ENCODE results near the gene SCP2. TPM values are rescaled to one million over a fixed set of nuclear protein-coding genes. Genes with fewer than 3 reads are reported as not detected.

SCP2 gene
- total and polyA plus RNA-seq, 2 of the 4 experiments (the other 2 are of a cell fraction) = 70.4 to 83.1 TPM

DNA sequence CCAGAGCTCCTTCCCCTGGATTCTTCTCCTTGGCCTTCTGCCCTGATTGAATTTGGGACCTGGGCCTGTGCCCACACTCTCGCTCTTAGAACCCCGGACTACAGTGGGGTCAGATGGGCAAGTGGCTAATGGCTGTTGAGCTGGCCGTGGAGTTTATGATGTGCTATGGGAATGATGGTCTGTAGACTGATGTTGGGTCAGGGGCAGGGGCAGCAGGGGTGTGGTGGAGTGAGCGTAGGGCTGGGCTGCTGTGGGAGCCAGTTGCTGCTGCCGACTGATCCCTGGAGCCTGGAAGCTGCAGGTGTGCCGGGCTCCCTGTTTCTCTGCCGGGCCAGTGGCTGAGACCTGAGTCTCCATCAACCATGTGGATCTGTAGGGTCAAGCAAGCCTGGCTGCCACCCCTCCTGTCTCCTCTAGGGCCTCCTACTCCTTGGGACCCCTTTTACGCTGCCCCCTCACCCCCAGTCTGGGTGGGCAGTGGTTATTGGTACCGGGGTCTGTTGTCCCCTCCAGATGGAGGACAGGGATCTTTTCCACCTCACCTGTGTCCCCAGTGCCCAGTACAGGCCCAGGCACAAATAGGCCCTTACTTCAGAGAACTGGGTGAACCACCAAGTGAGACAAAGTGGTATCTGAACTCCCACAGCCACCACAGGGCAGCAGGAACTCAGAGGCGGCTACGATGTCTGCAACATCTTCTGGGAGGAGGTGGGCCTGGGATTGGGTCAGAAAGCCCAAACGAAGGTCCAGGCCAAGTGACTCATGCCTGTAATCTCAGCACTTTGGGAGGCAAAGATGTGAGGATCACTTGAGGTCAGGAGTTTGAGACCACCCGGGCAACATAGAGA lies 140.0 kb downstream of the SCP2 start (continued):
- TF ChIP-seq MXI1 (IDR thresholded peaks at IDR 0.05; ENCODE audit: borderline replicate concordance, low read depth, low read length) = no peak

DNA sequence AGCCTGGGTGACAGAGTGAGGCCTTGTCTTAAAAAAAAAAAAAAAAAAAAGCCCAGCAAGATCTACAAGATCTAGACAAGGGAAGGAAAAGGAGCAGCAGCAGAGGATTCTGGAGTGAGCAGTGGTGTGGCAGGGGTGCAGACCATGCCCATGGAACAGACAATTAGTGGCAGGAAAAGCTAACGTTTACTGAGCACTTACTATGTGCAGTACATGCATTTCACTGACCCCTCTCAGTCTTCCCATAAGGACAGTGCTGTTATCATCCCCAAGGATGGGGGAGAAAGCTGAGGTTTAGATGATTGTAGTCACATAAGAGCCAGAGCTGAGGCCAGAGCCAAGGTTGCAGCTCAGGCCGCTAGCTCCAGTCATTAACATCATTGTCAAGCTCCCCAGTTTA lies 140.8 kb downstream of the SCP2 start:
- Histone ChIP-seq H2BK20ac (ENCODE audit: low read depth, low read length) (no peak overlapping the region), H4K91ac (ENCODE audit: insufficient read depth, low read depth, low read length) (no peak overlapping the region), H3K18ac (ENCODE audit: low read depth, low read length) (no peak overlapping the region), H3K9ac (ENCODE audit: low read depth, low read length) (no peak overlapping the region), H3K9me3 (ENCODE audit: control insufficient read depth, insufficient read depth, low read length) (no peaks in the 10 kb centered on the region), H3K56ac (ENCODE audit: extremely low read depth, insufficient read depth, low read length) (no peak overlapping the region), H4K20me1 (ENCODE audit: insufficient read depth, low read length) (no peaks in the 10 kb centered on the region), H2BK15ac (ENCODE audit: low read depth, low read length) (no peak overlapping the region), H3K27ac (ENCODE audit: insufficient read depth, low read length) (no peak overlapping the region), H3K14ac (replicated peaks; ENCODE audit: low read depth, low read length) (no peak overlapping the region), H3K4ac (ENCODE audit: low read depth, low read length) (no peak overlapping the region), H2AK9ac (replicated peaks; ENCODE audit: low read depth, low read length, poor library complexity) (no peak overlapping the region), H3K4me3 (ENCODE audit: insufficient read depth, low read depth, low read length) (no peak overlapping the region), H3K4me1 (ENCODE audit: control insufficient read depth, insufficient read depth, low read length) (peaks cover 4% of the 10 kb centered on the region), H4K5ac (ENCODE audit: low read depth, low read length) (no peak overlapping the region), H2AK5ac (ENCODE audit: low read depth, low read length) (no peak overlapping the region), H3K9me1 (ENCODE audit: insufficient read depth, low read length) (peaks cover 4% of the 10 kb centered on the region; the same call in 1 of the 2 replicates), H3K23ac (ENCODE audit: low read depth, low read length) (no peak overlapping the region), H4K8ac (ENCODE audit: low read depth in 2 of 2, low read length in 2 of 2) (no peak overlapping the region), H3K27me3 (ENCODE audit: control insufficient read depth, insufficient read depth, low read length) (peaks cover 2% of the 10 kb centered on the region; the same call in 1 of the 2 replicates), H2AFZ (replicated peaks; ENCODE audit: low read length, poor library complexity) (peak overlapping the region; percentile 8), H2BK5ac (ENCODE audit: low read depth, low read length, poor library complexity, severe bottlenecking) (no peak overlapping the region), H3K4me2 (ENCODE audit: low read depth, low read length) (no peak overlapping the region), H3K36me3 (ENCODE audit: control insufficient read depth, insufficient read depth, low read length) (peaks cover 11% of the 10 kb centered on the region; the same call in 1 of the 2 replicates), H2BK120ac (ENCODE audit: low read depth, low read length) (no peak overlapping the region), H3K79me1 (ENCODE audit: low read depth in 1 of 2, low read length in 2 of 2) (no peaks in the 10 kb centered on the region)
- CTCF ChIA-PET = no interaction called here
- dilution Hi-C loops (cut with HindIII; ENCODE audit: low sequenced_read_pairs, unreplicated experiment) = no loop called here
- in situ Hi-C loops (cut with MboI; ENCODE audit: low sequenced_read_pairs) = no loop called here
- intact Hi-C loops (cut with micrococcal nuclease) = no loop called here
- ATAC-seq (ENCODE audit: low read depth) (no peak), DNase-seq (no peak)
- TSS peak; percentile 6 for BruUV-seq (replicated peaks)
- POLR2A ChIA-PET (ENCODE audit: unreplicated experiment) = no interaction called here
- no CpG with 5 or more reads among the region's 2 CpGs for WGBS, 2 experiments (ENCODE audit: extremely low coverage in 2 of 2, insufficient read length in 1 of 2)
- TF ChIP-seq MAZ (IDR thresholded peaks at IDR 0.05; ENCODE audit: borderline replicate concordance, low read depth, low read length) (no peak), POLR2A (IDR thresholded peaks at IDR 0.05; ENCODE audit: low read depth, low read length) (no peak), RFX5 (IDR thresholded peaks at IDR 0.05; ENCODE audit: low read depth, low read length) (no peak), RAD21 (IDR thresholded peaks at IDR 0.05; ENCODE audit: low read length) (no peak), CEBPB (IDR thresholded peaks at IDR 0.05; ENCODE audit: low read depth, low read length) (no peak), USF2 (IDR thresholded peaks at IDR 0.05; ENCODE audit: low read depth, low read length) (no peak), CHD1 (IDR thresholded peaks at IDR 0.05; ENCODE audit: low read depth, low read length) (no peak), SMC3 (IDR thresholded peaks at IDR 0.05; ENCODE audit: low read depth, low read length) (no peak), FOS (IDR thresholded peaks at IDR 0.05; ENCODE audit: low read depth, low read length) (no peak), BHLHE40 (IDR thresholded peaks at IDR 0.05; ENCODE audit: low read depth, low read length) (no peak), MXI1 (IDR thresholded peaks at IDR 0.05; ENCODE audit: borderline replicate concordance, low read depth, low read length) (no peak), ELK1 (IDR thresholded peaks at IDR 0.05; ENCODE audit: borderline replicate concordance, low read depth, low read length) (no peak)
- TF ChIP-seq, protein P1, sequence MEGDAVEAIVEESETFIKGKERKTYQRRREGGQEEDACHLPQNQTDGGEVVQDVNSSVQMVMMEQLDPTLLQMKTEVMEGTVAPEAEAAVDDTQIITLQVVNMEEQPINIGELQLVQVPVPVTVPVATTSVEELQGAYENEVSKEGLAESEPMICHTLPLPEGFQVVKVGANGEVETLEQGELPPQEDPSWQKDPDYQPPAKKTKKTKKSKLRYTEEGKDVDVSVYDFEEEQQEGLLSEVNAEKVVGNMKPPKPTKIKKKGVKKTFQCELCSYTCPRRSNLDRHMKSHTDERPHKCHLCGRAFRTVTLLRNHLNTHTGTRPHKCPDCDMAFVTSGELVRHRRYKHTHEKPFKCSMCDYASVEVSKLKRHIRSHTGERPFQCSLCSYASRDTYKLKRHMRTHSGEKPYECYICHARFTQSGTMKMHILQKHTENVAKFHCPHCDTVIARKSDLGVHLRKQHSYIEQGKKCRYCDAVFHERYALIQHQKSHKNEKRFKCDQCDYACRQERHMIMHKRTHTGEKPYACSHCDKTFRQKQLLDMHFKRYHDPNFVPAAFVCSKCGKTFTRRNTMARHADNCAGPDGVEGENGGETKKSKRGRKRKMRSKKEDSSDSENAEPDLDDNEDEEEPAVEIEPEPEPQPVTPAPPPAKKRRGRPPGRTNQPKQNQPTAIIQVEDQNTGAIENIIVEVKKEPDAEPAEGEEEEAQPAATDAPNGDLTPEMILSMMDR (conservative IDR thresholded peaks at IDR 0.05; ENCODE audit: low read depth, low read length) = no peak
